ENCODE results near the gene MAP3K5.
A peak's percentile ranks its signal among the peaks of the same experiment; 100 is the strongest.

The MAP3K5 gene

GRCh38 chr6:136548582-136549299 lies 243.5 kb downstream of the MAP3K5 start:
- no peaks in the 10 kb centered on the region for H3K9me2 ChIP-seq (ENCODE audit: low read depth, low read length)
- no peak overlapping the region for H3K4me3 ChIP-seq (ENCODE audit: low read depth, low read length, poor library complexity, severe bottlenecking)
- H3K27ac ChIP-seq (ENCODE audit: low read depth, low read length, poor library complexity, severe bottlenecking), result no peak overlapping the region
- H2AFZ ChIP-seq (ENCODE audit: low read length), result no peak overlapping the region
- TF ChIP-seq EZH2 (IDR thresholded peaks at IDR 0.05; ENCODE audit: borderline replicate concordance, low read length), result no peak
- TF ChIP-seq CTCF (IDR thresholded peaks at IDR 0.05; ENCODE audit: low read length), result no peak
- H4K20me1 ChIP-seq (ENCODE audit: insufficient read depth, low read length), result no peaks in the 10 kb centered on the region
- no peak overlapping the region for H3K9ac ChIP-seq (ENCODE audit: low read length)
- no peak overlapping the region for H3K4me2 ChIP-seq (ENCODE audit: low read length)
- H3F3A ChIP-seq (ENCODE audit: insufficient read depth, low read length), result no peaks in the 10 kb centered on the region
- H3K79me2 ChIP-seq (ENCODE audit: insufficient read depth, low read length), result no peaks in the 10 kb centered on the region
- no peaks in the 10 kb centered on the region for H3K36me3 ChIP-seq (ENCODE audit: insufficient read depth, low read length)
- H3K4me1 ChIP-seq (ENCODE audit: insufficient read depth, low read length, severe bottlenecking), result peaks cover 8% of the 10 kb centered on the region
- H3K9me3 ChIP-seq (ENCODE audit: low read length), result no peaks in the 10 kb centered on the region
- no peaks in the 10 kb centered on the region for H3K27me3 ChIP-seq (ENCODE audit: insufficient read depth, low read length)

GRCh38 chr6:136547871-136548270 lies 244.4 kb downstream of the MAP3K5 start:
- Histone ChIP-seq H3K9me3 (ENCODE audit: low read length) (no peaks in the 10 kb centered on the region), H3K4me2 (ENCODE audit: low read length) (no peak overlapping the region), H3K27ac (ENCODE audit: low read depth, low read length, poor library complexity, severe bottlenecking) (no peak overlapping the region), H3K36me3 (ENCODE audit: insufficient read depth, low read length) (no peaks in the 10 kb centered on the region), H3K9me2 (ENCODE audit: low read depth, low read length) (no peaks in the 10 kb centered on the region), H3K79me2 (ENCODE audit: insufficient read depth, low read length) (no peaks in the 10 kb centered on the region), H3K4me3 (ENCODE audit: low read depth, low read length, poor library complexity, severe bottlenecking) (no peak overlapping the region), H3K9ac (ENCODE audit: low read length) (no peak overlapping the region), H4K20me1 (ENCODE audit: insufficient read depth, low read length) (no peaks in the 10 kb centered on the region), H3K4me1 (ENCODE audit: insufficient read depth, low read length, severe bottlenecking) (peaks cover 8% of the 10 kb centered on the region), H3F3A (ENCODE audit: insufficient read depth, low read length) (no peaks in the 10 kb centered on the region), H2AFZ (ENCODE audit: low read length) (no peak overlapping the region), H3K27me3 (ENCODE audit: insufficient read depth, low read length) (no peaks in the 10 kb centered on the region)
- TF ChIP-seq CTCF (IDR thresholded peaks at IDR 0.05; ENCODE audit: low read length) (no peak), EZH2 (IDR thresholded peaks at IDR 0.05; ENCODE audit: borderline replicate concordance, low read length) (no peak)

GRCh38 chr6:136547336-136547735 lies 244.9 kb downstream of the MAP3K5 start:
- Histone ChIP-seq H3K27me3 (ENCODE audit: insufficient read depth, low read length) (no peaks in the 10 kb centered on the region), H3K27ac (ENCODE audit: low read depth, low read length, poor library complexity, severe bottlenecking) (no peak overlapping the region), H3K4me1 (ENCODE audit: insufficient read depth, low read length, severe bottlenecking) (peaks cover 8% of the 10 kb centered on the region), H3K4me2 (ENCODE audit: low read length) (no peak overlapping the region), H3F3A (ENCODE audit: insufficient read depth, low read length) (no peaks in the 10 kb centered on the region), H4K20me1 (ENCODE audit: insufficient read depth, low read length) (no peaks in the 10 kb centered on the region), H3K9ac (ENCODE audit: low read length) (no peak overlapping the region), H3K9me3 (ENCODE audit: low read length) (no peaks in the 10 kb centered on the region), H2AFZ (ENCODE audit: low read length) (no peak overlapping the region), H3K9me2 (ENCODE audit: low read depth, low read length) (no peaks in the 10 kb centered on the region), H3K79me2 (ENCODE audit: insufficient read depth, low read length) (no peaks in the 10 kb centered on the region), H3K36me3 (ENCODE audit: insufficient read depth, low read length) (no peaks in the 10 kb centered on the region), H3K4me3 (ENCODE audit: low read depth, low read length, poor library complexity, severe bottlenecking) (no peak overlapping the region)
- TF ChIP-seq EZH2 (IDR thresholded peaks at IDR 0.05; ENCODE audit: borderline replicate concordance, low read length) (no peak), CTCF (IDR thresholded peaks at IDR 0.05; ENCODE audit: low read length) (peak; percentile 42; the same call in 1 of the 2 replicates)

All from OCI-LY1 (cell line).